A673 (cell line): ENCODE data around the gene ENTR1.

Source experiments
- CTCF ChIP-seq: fragments of 300-800, 200-600 bp; sonication (generic); conservative IDR thresholded peaks from 2 replicates; pipeline ENCODE4 v1.5.1; 2017; ENCODE audit warnings: low read depth, mild to moderate bottlenecking, antibody characterized with exemption, low read length, moderate library complexity, mixed read lengths
- EZH2 ChIP-seq: fragments of 200-600 bp; sonication (generic); IDR thresholded peaks from 2 replicates; pipeline ENCODE4 v1.6.1; 2017; ENCODE audit warnings: borderline replicate concordance, low read depth, mild to moderate bottlenecking, mixed read lengths, antibody characterized with exemption, low read length; ENCODE audit not compliant: poor library complexity, severe bottlenecking

GRCh38 chr9:136391737-136392537 lies 18.5 kb downstream of the ENTR1 start:
- TF ChIP-seq CTCF (no peak), EZH2 (no peak)
